GM19351 (cell line): Measurements from ENCODE around the gene KRT84.

Source experiments
- ATAC-seq: cut with Tn5 transposase; IDR thresholded peaks from one replicate; pipeline ENCODE4 v1.9.1; 2021; ENCODE audit warnings: mild to moderate bottlenecking, moderate library complexity; ENCODE audit not compliant: unreplicated experiment

Gene KRT84

GRCh38 chr12:52389313-52390207, 4.1 kb upstream of the KRT84 start:
- ATAC-seq, result no peak

GRCh38 chr12:52387859-52388258, 2.4 kb upstream of the KRT84 start:
- no peak for ATAC-seq

GRCh38 chr12:52383331-52383730, 2.1 kb downstream of the KRT84 start:
- no peak for ATAC-seq

- no peak for ATAC-seq
Measured at GRCh38 chr12:52382854-52383253, 2.6 kb downstream of the KRT84 start.

GRCh38 chr12:52381206-52381605, 4.2 kb downstream of the KRT84 start:
- ATAC-seq, result no peak

- ATAC-seq, result no peak
Measured at GRCh38 chr12:52380271-52380694, 5.2 kb downstream of the KRT84 start.

GRCh38 chr12:52379536-52379935, 5.9 kb downstream of the KRT84 start:
- ATAC-seq, result no peak

GRCh38 chr12:52378091-52378490, 7.4 kb downstream of the KRT84 start:
- no peak for ATAC-seq

GRCh38 chr12:52377266-52377665, 8.2 kb downstream of the KRT84 start:
- ATAC-seq, result no peak

GRCh38 chr12:52372216-52373154, 13.0 kb downstream of the KRT84 start:
- no peak for ATAC-seq

- ATAC-seq, result no peak
Measured at GRCh38 chr12:52371716-52372115, 13.7 kb downstream of the KRT84 start.

GRCh38 chr12:52370926-52371608, 14.4 kb downstream of the KRT84 start:
- ATAC-seq, result no peak

GRCh38 chr12:52369809-52370208, 15.6 kb downstream of the KRT84 start:
- ATAC-seq, result no peak

- no peak for ATAC-seq
Measured at GRCh38 chr12:52369211-52369610, 16.2 kb downstream of the KRT84 start.

GRCh38 chr12:52368508-52368907, 16.9 kb downstream of the KRT84 start:
- ATAC-seq, result no peak

- ATAC-seq, result no peak
Measured at GRCh38 chr12:52367876-52368275, 17.6 kb downstream of the KRT84 start.

- no peak for ATAC-seq
Measured at GRCh38 chr12:52366738-52367485, 18.5 kb downstream of the KRT84 start, which contains the start of gene KRT85. Gene KRT85, minus strand, starts transcription at chr12:52367481. Its CDS starts 76 bp downstream, at chr12:52367405.

- no peak for ATAC-seq
Measured at GRCh38 chr12:52364901-52365489, 20.5 kb downstream of the KRT84 start.

- no peak for ATAC-seq
Measured at GRCh38 chr12:52364061-52364460, 21.4 kb downstream of the KRT84 start.
